ENCODE data around the gene PRKAB1. TPM values are rescaled to one million over a fixed set of nuclear protein-coding genes. Genes with fewer than 3 reads are reported as not detected.
"Not testable (repeated sequence)": the region's sequence is repeated elsewhere in the genome, so short reads cannot be mapped to it uniquely, and the experiment has no call there.

The PRKAB1 gene
- total RNA-seq, 1 donor: 16.6 TPM

GRCh38 chr12:119705182-119705581 lies 37.2 kb downstream of the PRKAB1 start:
- Histone ChIP-seq H2AFZ (ENCODE audit: low read length) (no peak overlapping the region), H3K9me3 (ENCODE audit: low read depth, low read length) (no peaks in the 10 kb centered on the region), H3K79me2 (ENCODE audit: insufficient read depth, low read length) (no peaks in the 10 kb centered on the region), H3K27me3 (ENCODE audit: insufficient read depth, low read length) (no peaks in the 10 kb centered on the region), H3K4me1 (ENCODE audit: insufficient read depth, low read length) (peaks cover 8% of the 10 kb centered on the region), H3K36me3 (ENCODE audit: insufficient read depth, low read length) (peaks cover 22% of the 10 kb centered on the region), H4K20me1 (ENCODE audit: insufficient read depth, low read length) (no peaks in the 10 kb centered on the region), H3K4me3 (ENCODE audit: insufficient read depth, low read length) (no peak overlapping the region), H3K4me2 (ENCODE audit: insufficient read depth, low read length) (no peak overlapping the region), H3K27ac (ENCODE audit: low read depth, low read length) (no peak overlapping the region)
- DNase-seq (ENCODE audit: insufficient read length, low spot score, missing footprints): no peak
- TF ChIP-seq CTCF (IDR thresholded peaks at IDR 0.05; ENCODE audit: extremely low read depth, low read depth, low read length): no peak

- not testable (repeated sequence) for H2AFZ ChIP-seq (ENCODE audit: low read length); H4K20me1 ChIP-seq (ENCODE audit: insufficient read depth, low read length); DNase-seq (ENCODE audit: insufficient read length, low spot score, missing footprints); H3K79me2 ChIP-seq (ENCODE audit: insufficient read depth, low read length); H3K27me3 ChIP-seq (ENCODE audit: insufficient read depth, low read length); H3K4me2 ChIP-seq (ENCODE audit: insufficient read depth, low read length); H3K9me3 ChIP-seq (ENCODE audit: low read depth, low read length); H3K27ac ChIP-seq (ENCODE audit: low read depth, low read length); H3K4me1 ChIP-seq (ENCODE audit: insufficient read depth, low read length); H3K4me3 ChIP-seq (ENCODE audit: insufficient read depth, low read length)
- H3K36me3 ChIP-seq (ENCODE audit: insufficient read depth, low read length): peaks cover 24% of the 10 kb centered on the region
Observed at GRCh38 chr12:119706427-119706826, 38.5 kb downstream of the PRKAB1 start.

- H3K4me1 ChIP-seq (ENCODE audit: insufficient read depth, low read length): no peaks in the 10 kb centered on the region
- H3K4me3 ChIP-seq (ENCODE audit: insufficient read depth, low read length): no peak overlapping the region
- no peak overlapping the region for H3K4me2 ChIP-seq (ENCODE audit: insufficient read depth, low read length)
- no peaks in the 10 kb centered on the region for H3K9me3 ChIP-seq (ENCODE audit: low read depth, low read length)
- peaks cover 37% of the 10 kb centered on the region for H3K36me3 ChIP-seq (ENCODE audit: insufficient read depth, low read length)
- no peak for TF ChIP-seq CTCF (IDR thresholded peaks at IDR 0.05; ENCODE audit: extremely low read depth, low read depth, low read length)
- no peaks in the 10 kb centered on the region for H3K27me3 ChIP-seq (ENCODE audit: insufficient read depth, low read length)
- no peaks in the 10 kb centered on the region for H3K79me2 ChIP-seq (ENCODE audit: insufficient read depth, low read length)
- H4K20me1 ChIP-seq (ENCODE audit: insufficient read depth, low read length): no peaks in the 10 kb centered on the region
- no peak overlapping the region for H2AFZ ChIP-seq (ENCODE audit: low read length)
- H3K27ac ChIP-seq (ENCODE audit: low read depth, low read length): no peak overlapping the region
- DNase-seq (ENCODE audit: insufficient read length, low spot score, missing footprints): no peak
Observed at GRCh38 chr12:119710374-119710964, 42.5 kb downstream of the PRKAB1 start.

- Histone ChIP-seq H3K27ac (ENCODE audit: low read depth, low read length) (no peak overlapping the region), H3K4me1 (ENCODE audit: insufficient read depth, low read length) (no peaks in the 10 kb centered on the region), H3K4me3 (ENCODE audit: insufficient read depth, low read length) (no peak overlapping the region), H3K9me3 (ENCODE audit: low read depth, low read length) (no peaks in the 10 kb centered on the region), H3K36me3 (ENCODE audit: insufficient read depth, low read length) (peaks cover 37% of the 10 kb centered on the region), H4K20me1 (ENCODE audit: insufficient read depth, low read length) (no peaks in the 10 kb centered on the region), H3K4me2 (ENCODE audit: insufficient read depth, low read length) (no peak overlapping the region), H3K27me3 (ENCODE audit: insufficient read depth, low read length) (no peaks in the 10 kb centered on the region), H2AFZ (ENCODE audit: low read length) (no peak overlapping the region), H3K79me2 (ENCODE audit: insufficient read depth, low read length) (no peaks in the 10 kb centered on the region)
- TF ChIP-seq CTCF (IDR thresholded peaks at IDR 0.05; ENCODE audit: extremely low read depth, low read depth, low read length): no peak
- DNase-seq (ENCODE audit: insufficient read length, low spot score, missing footprints): peak; percentile 61
Observed at GRCh38 chr12:119710965-119711551, 43.1 kb downstream of the PRKAB1 start.

Measured in osteoblast (primary cell).